ENCODE data around the gene CHD9NB.

DNA sequence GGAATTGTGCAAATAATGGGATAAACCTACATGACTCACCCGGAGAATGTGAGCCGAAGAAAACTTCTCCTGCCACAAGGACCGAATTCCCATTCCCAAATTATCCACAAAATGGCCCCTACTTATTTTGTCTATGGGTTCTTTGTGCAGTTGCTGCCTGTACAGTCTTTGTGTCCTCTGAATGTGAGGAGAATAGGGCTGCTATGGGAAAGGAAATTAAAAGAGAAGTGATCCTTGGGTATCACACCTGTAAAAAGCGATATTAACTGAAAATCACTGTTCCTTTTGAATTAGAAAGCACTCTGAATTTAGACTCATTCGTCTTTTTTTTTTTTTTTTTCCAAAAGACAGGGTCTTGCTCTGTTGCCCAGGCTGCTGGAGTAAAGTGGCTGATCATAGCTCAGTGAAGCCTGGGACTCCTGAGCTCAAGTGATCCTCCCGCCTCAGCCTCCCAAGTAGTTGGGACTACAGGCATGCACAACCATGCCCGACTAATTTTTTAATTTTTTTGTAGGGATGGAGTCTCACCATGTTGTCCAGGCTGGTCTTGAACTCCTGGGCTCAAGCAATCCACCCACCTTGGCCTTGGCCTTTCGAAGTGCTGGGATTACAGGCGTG, 47.5 kb upstream of the CHD9NB start:
- no peak for TF ChIP-seq EZH2phosphoT487 (IDR thresholded peaks at IDR 0.05; ENCODE audit: low read depth)
- TF ChIP-seq, protein P1, sequence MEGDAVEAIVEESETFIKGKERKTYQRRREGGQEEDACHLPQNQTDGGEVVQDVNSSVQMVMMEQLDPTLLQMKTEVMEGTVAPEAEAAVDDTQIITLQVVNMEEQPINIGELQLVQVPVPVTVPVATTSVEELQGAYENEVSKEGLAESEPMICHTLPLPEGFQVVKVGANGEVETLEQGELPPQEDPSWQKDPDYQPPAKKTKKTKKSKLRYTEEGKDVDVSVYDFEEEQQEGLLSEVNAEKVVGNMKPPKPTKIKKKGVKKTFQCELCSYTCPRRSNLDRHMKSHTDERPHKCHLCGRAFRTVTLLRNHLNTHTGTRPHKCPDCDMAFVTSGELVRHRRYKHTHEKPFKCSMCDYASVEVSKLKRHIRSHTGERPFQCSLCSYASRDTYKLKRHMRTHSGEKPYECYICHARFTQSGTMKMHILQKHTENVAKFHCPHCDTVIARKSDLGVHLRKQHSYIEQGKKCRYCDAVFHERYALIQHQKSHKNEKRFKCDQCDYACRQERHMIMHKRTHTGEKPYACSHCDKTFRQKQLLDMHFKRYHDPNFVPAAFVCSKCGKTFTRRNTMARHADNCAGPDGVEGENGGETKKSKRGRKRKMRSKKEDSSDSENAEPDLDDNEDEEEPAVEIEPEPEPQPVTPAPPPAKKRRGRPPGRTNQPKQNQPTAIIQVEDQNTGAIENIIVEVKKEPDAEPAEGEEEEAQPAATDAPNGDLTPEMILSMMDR (IDR thresholded peaks at IDR 0.05; ENCODE audit: low read depth, low read length) = no peak

Measured in OCI-LY3 (cell line).